SK-N-SH treated with all-trans-retinoic acid at 6 μM for 48 hours (cell line): ENCODE measurements around the gene PRR5L.

Source experiments
- ATAC-seq: fragments of 200-7000 bp; cut with Tn5 transposase; 3 replicates; pipeline ENCODE4 v1.9.1; 2020; ENCODE audit warnings: mild to moderate bottlenecking, moderate library complexity
- ARNTL ChIP-seq: fragments of 450-650 bp; formaldehyde crosslinking; IDR thresholded peaks from 2 replicates; pipeline ENCODE4 v1.5.0; 2020; ENCODE audit warnings: low read depth, mild to moderate bottlenecking, moderate library complexity, borderline replicate concordance
- CSDC2 ChIP-seq: fragments of 250-450 bp; sonication (Bioruptor Pico); IDR thresholded peaks from 2 replicates; pipeline ENCODE4 v1.5.0; 2020; ENCODE audit warnings: mild to moderate bottlenecking, moderate library complexity
- ESRRG ChIP-seq: fragments of 250-450 bp; sonication (Bioruptor Pico); IDR thresholded peaks from 2 replicates; pipeline ENCODE4 v1.6.1; 2021; ENCODE audit warnings: mild to moderate bottlenecking
- GLIS3 ChIP-seq: fragments of 250-450 bp; sonication (Bioruptor Pico); IDR thresholded peaks from 2 replicates; pipeline ENCODE4 v1.5.0; 2020; ENCODE audit warnings: mild to moderate bottlenecking, moderate library complexity
- ISL1 ChIP-seq: fragments of 250-450 bp; sonication (Bioruptor Pico); IDR thresholded peaks from 2 replicates; pipeline ENCODE4 v2.1.2; 2022; ENCODE audit warnings: mild to moderate bottlenecking, moderate library complexity
- OSR1 ChIP-seq: fragments of 250-450 bp; sonication (Bioruptor Pico); IDR thresholded peaks from 2 replicates; pipeline ENCODE4 v1.8.0; 2022; ENCODE audit warnings: moderate library complexity, mild to moderate bottlenecking, inconsistent platforms
- PPARA ChIP-seq: fragments of 250-450 bp; sonication (Bioruptor Pico); IDR thresholded peaks from 2 replicates; pipeline ENCODE4 v1.5.0; 2020; ENCODE audit warnings: mild to moderate bottlenecking, borderline replicate concordance
- RARB ChIP-seq: fragments of 250-450 bp; sonication (Bioruptor Pico); IDR thresholded peaks from 2 replicates; pipeline ENCODE4 v1.8.0; 2021; ENCODE audit warnings: mild to moderate bottlenecking, moderate library complexity
- SNAI2 ChIP-seq: fragments of 250-450 bp; sonication (Bioruptor Pico); IDR thresholded peaks from 2 replicates; pipeline ENCODE4 v1.5.0; 2020; ENCODE audit warnings: mild to moderate bottlenecking, moderate library complexity
- TOX ChIP-seq: fragments of 250-450 bp; sonication (Bioruptor Pico); IDR thresholded peaks from 2 replicates; pipeline ENCODE4 v1.8.0; 2021; ENCODE audit warnings: mild to moderate bottlenecking, moderate library complexity, borderline replicate concordance
- ZC3H10 ChIP-seq: fragments of 250-450 bp; sonication (Bioruptor Pico); IDR thresholded peaks from 2 replicates; pipeline ENCODE4 v1.5.1; 2021; ENCODE audit warnings: mild to moderate bottlenecking, moderate library complexity
- ZFP3 ChIP-seq: fragments of 250-450 bp; sonication (Bioruptor Pico); IDR thresholded peaks from 2 replicates; pipeline ENCODE4 v1.5.0; 2020; ENCODE audit warnings: mild to moderate bottlenecking, moderate library complexity
- ZFP30 ChIP-seq: fragments of 450-650 bp; formaldehyde crosslinking; IDR thresholded peaks from 2 replicates; pipeline ENCODE4 v1.5.0; 2022; ENCODE audit warnings: mild to moderate bottlenecking, moderate library complexity
- ZNF565 ChIP-seq: fragments of 450-650 bp; formaldehyde crosslinking; conservative IDR thresholded peaks from 2 replicates; pipeline ENCODE4 v1.5.0; 2020; ENCODE audit warnings: low read depth, mild to moderate bottlenecking, moderate library complexity
- ZNF70 ChIP-seq: fragments of 450-650 bp; formaldehyde crosslinking; IDR thresholded peaks from 2 replicates; pipeline ENCODE4 v1.5.0; 2020; ENCODE audit warnings: mild to moderate bottlenecking, moderate library complexity
- ZNF8 ChIP-seq: fragments of 450-650 bp; formaldehyde crosslinking; IDR thresholded peaks from 2 replicates; pipeline ENCODE4 v1.5.0; 2020; ENCODE audit warnings: mild to moderate bottlenecking, moderate library complexity
- TF ChIP-seq, protein P1 (sequence below): fragments of 250-450 bp; sonication (Bioruptor Pico); IDR thresholded peaks from 2 replicates; pipeline ENCODE4 v1.5.1; 2020; ENCODE audit warnings: low read depth, mild to moderate bottlenecking, moderate library complexity
- TF ChIP-seq, protein P2 (sequence below): fragments of 250-450 bp; sonication (Bioruptor Pico); IDR thresholded peaks from 2 replicates; pipeline ENCODE4 v1.5.1; 2021; ENCODE audit warnings: mild to moderate bottlenecking, moderate library complexity
- TF ChIP-seq, protein P3 (sequence below): fragments of 250-450 bp; sonication (Bioruptor Pico); IDR thresholded peaks from 2 replicates; pipeline ENCODE4 v1.5.0; 2020; ENCODE audit warnings: mild to moderate bottlenecking, moderate library complexity
- TF ChIP-seq, protein P4 (sequence below): fragments of 250-450 bp; sonication (Bioruptor Pico); IDR thresholded peaks from 2 replicates; pipeline ENCODE4 v1.8.0; 2021; ENCODE audit warnings: low read depth, mild to moderate bottlenecking, moderate library complexity, borderline replicate concordance
- TF ChIP-seq, protein P5 (sequence below): fragments of 250-450 bp; sonication (Bioruptor Pico); IDR thresholded peaks from 2 replicates; pipeline ENCODE4 v1.8.0; 2020; ENCODE audit warnings: mild to moderate bottlenecking, moderate library complexity, borderline replicate concordance

PRR5L gene

DNA sequence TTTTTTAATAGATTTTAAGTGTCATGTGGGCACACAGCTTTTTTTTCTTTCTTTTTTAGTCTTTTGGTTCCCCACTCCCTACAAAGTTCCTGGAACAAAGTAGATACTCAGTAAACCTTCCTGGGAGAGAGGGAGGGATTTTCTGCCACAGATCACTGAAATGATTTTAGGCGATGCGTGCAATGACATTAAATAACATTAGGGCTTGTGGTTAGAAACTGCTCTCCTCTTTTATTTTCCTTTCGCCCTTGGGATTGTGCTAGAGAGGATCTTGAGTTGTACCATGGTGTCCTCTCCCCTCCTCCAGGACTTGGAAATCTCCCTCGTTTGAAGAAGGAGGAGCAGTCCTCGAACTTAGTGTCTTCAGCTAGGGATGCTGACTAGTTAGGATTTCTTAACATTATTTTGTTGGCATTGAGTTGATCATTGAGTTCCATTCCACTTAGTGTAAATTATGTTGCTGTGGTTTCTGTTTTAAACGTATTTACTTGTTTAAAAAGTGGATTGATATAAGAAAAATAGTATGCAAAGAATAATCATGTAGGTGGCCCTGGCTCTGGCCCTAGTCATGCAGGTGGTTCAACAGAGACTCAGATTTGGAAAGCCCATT, 125.6 kb downstream of the PRR5L start (continued):
- TF ChIP-seq, protein P1, sequence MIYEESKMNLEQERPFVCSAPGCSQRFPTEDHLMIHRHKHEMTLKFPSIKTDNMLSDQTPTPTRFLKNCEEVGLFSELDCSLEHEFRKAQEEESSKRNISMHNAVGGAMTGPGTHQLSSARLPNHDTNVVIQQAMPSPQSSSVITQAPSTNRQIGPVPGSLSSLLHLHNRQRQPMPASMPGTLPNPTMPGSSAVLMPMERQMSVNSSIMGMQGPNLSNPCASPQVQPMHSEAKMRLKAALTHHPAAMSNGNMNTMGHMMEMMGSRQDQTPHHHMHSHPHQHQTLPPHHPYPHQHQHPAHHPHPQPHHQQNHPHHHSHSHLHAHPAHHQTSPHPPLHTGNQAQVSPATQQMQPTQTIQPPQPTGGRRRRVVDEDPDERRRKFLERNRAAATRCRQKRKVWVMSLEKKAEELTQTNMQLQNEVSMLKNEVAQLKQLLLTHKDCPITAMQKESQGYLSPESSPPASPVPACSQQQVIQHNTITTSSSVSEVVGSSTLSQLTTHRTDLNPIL (CRISPR knock-in tag) = no peak
- TF ChIP-seq ZNF8 (CRISPR knock-in tag) (no peak), GLIS3 (no peak), ZFP3 (CRISPR knock-in tag) (no peak), SNAI2 (CRISPR knock-in tag) (no peak), PPARA (no peak), OSR1 (CRISPR knock-in tag) (no peak), RARB (no peak), ZC3H10 (CRISPR knock-in tag) (no peak), ZFP30 (CRISPR knock-in tag) (no peak)
- TF ChIP-seq, protein P2, sequence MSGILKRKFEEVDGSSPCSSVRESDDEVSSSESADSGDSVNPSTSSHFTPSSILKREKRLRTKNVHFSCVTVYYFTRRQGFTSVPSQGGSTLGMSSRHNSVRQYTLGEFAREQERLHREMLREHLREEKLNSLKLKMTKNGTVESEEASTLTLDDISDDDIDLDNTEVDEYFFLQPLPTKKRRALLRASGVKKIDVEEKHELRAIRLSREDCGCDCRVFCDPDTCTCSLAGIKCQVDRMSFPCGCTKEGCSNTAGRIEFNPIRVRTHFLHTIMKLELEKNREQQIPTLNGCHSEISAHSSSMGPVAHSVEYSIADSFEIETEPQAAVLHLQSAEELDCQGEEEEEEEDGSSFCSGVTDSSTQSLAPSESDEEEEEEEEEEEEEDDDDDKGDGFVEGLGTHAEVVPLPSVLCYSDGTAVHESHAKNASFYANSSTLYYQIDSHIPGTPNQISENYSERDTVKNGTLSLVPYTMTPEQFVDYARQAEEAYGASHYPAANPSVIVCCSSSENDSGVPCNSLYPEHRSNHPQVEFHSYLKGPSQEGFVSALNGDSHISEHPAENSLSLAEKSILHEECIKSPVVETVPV (CRISPR knock-in tag) = no peak
- TF ChIP-seq, protein P3, sequence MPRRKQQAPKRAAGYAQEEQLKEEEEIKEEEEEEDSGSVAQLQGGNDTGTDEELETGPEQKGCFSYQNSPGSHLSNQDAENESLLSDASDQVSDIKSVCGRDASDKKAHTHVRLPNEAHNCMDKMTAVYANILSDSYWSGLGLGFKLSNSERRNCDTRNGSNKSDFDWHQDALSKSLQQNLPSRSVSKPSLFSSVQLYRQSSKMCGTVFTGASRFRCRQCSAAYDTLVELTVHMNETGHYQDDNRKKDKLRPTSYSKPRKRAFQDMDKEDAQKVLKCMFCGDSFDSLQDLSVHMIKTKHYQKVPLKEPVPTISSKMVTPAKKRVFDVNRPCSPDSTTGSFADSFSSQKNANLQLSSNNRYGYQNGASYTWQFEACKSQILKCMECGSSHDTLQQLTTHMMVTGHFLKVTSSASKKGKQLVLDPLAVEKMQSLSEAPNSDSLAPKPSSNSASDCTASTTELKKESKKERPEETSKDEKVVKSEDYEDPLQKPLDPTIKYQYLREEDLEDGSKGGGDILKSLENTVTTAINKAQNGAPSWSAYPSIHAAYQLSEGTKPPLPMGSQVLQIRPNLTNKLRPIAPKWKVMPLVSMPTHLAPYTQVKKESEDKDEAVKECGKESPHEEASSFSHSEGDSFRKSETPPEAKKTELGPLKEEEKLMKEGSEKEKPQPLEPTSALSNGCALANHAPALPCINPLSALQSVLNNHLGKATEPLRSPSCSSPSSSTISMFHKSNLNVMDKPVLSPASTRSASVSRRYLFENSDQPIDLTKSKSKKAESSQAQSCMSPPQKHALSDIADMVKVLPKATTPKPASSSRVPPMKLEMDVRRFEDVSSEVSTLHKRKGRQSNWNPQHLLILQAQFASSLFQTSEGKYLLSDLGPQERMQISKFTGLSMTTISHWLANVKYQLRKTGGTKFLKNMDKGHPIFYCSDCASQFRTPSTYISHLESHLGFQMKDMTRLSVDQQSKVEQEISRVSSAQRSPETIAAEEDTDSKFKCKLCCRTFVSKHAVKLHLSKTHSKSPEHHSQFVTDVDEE (CRISPR knock-in tag) = no peak

DNA sequence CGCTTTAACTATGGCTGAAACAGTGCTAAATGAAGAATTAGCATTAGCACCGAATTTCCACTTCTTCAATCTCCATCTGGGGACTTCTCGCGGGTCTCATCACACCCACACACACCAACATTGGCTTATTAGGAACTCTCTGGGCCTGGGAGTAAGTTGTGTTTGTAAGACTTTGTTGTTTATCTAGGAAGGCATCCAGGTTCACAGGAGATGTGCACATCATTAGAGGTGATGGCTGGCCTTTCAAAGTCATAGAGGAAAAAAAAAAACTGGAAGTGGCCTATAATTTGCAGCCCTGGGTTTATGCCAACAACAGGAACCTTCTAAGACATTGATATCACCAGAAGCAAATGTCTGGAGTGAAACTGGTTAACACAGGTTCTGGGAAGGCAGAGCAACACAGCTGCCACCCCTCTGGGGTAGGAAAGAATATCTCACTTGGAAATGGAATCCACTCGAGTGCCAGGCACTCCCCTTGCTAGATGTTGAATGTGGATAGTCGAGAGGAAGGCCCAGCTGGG, 129.5 kb downstream of the PRR5L start:
- TF ChIP-seq RARB (no peak), ZC3H10 (CRISPR knock-in tag) (no peak), GLIS3 (no peak), ESRRG (CRISPR knock-in tag) (no peak), TOX (CRISPR knock-in tag) (no peak), ZNF70 (CRISPR knock-in tag) (no peak), CSDC2 (CRISPR knock-in tag) (no peak), OSR1 (CRISPR knock-in tag) (no peak), ISL1 (no peak), ZNF565 (no peak), ZFP3 (CRISPR knock-in tag) (no peak), ZNF8 (CRISPR knock-in tag) (no peak), ZFP30 (CRISPR knock-in tag) (no peak), ARNTL (CRISPR knock-in tag) (no peak)
- TF ChIP-seq, protein P1 (CRISPR knock-in tag) = no peak
- TF ChIP-seq, protein P4, sequence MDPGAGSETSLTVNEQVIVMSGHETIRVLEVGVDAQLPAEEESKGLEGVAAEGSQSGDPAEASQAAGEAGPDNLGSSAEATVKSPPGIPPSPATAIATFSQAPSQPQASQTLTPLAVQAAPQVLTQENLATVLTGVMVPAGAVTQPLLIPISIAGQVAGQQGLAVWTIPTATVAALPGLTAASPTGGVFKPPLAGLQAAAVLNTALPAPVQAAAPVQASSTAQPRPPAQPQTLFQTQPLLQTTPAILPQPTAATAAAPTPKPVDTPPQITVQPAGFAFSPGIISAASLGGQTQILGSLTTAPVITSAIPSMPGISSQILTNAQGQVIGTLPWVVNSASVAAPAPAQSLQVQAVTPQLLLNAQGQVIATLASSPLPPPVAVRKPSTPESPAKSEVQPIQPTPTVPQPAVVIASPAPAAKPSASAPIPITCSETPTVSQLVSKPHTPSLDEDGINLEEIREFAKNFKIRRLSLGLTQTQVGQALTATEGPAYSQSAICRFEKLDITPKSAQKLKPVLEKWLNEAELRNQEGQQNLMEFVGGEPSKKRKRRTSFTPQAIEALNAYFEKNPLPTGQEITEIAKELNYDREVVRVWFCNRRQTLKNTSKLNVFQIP (CRISPR knock-in tag) = no peak
- TF ChIP-seq, protein P5, sequence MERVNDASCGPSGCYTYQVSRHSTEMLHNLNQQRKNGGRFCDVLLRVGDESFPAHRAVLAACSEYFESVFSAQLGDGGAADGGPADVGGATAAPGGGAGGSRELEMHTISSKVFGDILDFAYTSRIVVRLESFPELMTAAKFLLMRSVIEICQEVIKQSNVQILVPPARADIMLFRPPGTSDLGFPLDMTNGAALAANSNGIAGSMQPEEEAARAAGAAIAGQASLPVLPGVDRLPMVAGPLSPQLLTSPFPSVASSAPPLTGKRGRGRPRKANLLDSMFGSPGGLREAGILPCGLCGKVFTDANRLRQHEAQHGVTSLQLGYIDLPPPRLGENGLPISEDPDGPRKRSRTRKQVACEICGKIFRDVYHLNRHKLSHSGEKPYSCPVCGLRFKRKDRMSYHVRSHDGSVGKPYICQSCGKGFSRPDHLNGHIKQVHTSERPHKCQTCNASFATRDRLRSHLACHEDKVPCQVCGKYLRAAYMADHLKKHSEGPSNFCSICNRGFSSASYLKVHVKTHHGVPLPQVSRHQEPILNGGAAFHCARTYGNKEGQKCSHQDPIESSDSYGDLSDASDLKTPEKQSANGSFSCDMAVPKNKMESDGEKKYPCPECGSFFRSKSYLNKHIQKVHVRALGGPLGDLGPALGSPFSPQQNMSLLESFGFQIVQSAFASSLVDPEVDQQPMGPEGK (CRISPR knock-in tag) = no peak
- TF ChIP-seq, protein P3 (CRISPR knock-in tag) = no peak
- TF ChIP-seq, all 23 proteins: peak for 0
- ATAC-seq = no peak
